Motor neuron (in vitro differentiated cells): ENCODE measurements around the gene DPP8. TPM values are rescaled to one million over a fixed set of nuclear protein-coding genes. Genes with fewer than 3 reads are reported as not detected.

ENCODE experiments used
- ATAC-seq, 8 experiments: fragments of 200-7000 bp; cut with Tn5 transposase; replicated peaks in 6 of 8; 2 replicates each; pipeline ENCODE4 v1.8.0; 2021; ENCODE audit warnings: mild to moderate bottlenecking in 8 of 8, moderate library complexity in 8 of 8
- H3K27ac ChIP-seq, 2 donors: fragments of 250-450 bp; sonication (Bioruptor Pico); 2 replicates each; pipeline ENCODE4 v1.9.0; 2021; ENCODE audit warnings: antibody characterized with exemption in 2 of 2, mild to moderate bottlenecking in 2 of 2, moderate library complexity in 1 of 2
- H3K4me1 ChIP-seq, 2 donors: fragments of 250-450 bp; sonication (Bioruptor Pico); replicated peaks in 1 of 2; 2 replicates each; pipeline ENCODE4 v1.6.1; 2021; ENCODE audit warnings: antibody characterized with exemption in 2 of 2, mild to moderate bottlenecking in 2 of 2, moderate library complexity in 1 of 2
- H3K4me3 ChIP-seq, 5 donors: fragments of 250-450 bp; sonication (Bioruptor Pico); 2 replicates each; pipeline ENCODE4 v1.9.0; 2021; ENCODE audit warnings: antibody characterized with exemption in 5 of 5, mild to moderate bottlenecking in 5 of 5, moderate library complexity in 4 of 5
- WGBS, 10 experiments: fragments of 450-650 bp; shearing (Covaris generic); methylation state at CpG; one replicate each; pipeline ENCODE4 v1.0.0; 2022; 5-methylcytosine and 5-hydroxymethylcytosine counted together
- in situ Hi-C, 9 experiments: fragments of 400-800 bp; cut with MboI; loops; one replicate each; pipeline ENCODE4 v1.15.0; 2021; ENCODE audit warnings: low sequenced_read_pairs in 9 of 9, low pct_unique_long_range_greater_than_20kb in 2 of 9; ENCODE audit not compliant: unreplicated experiment in 9 of 9
- total RNA-seq, 8 experiments: library from RNA; unstranded; fragments of 300-600 nt; gene quantifications; 2 replicates each; pipeline versions ENCODE4 v1.2.3 to v1.2.4, GENCODE V29; 2022

DPP8 gene
- total RNA-seq, 8 experiments from 2014 or later, result 18.4 to 42.8 (median 24.7) TPM

- no peak for ATAC-seq
- no peak overlapping the region for H3K27ac ChIP-seq
- H3K4me1 ChIP-seq, result no peaks in the 10 kb centered on the region
- H3K4me3 ChIP-seq, result no peak overlapping the region
- in situ Hi-C loops, result no loop called here
Observed at GRCh38 chr15:65450556-65450955, 66.9 kb downstream of the DPP8 start.

GRCh38 chr15:65447145-65447544 is 70.3 kb downstream of the DPP8 start:
- ATAC-seq, result no peak
- no peak overlapping the region for H3K4me3 ChIP-seq
- 64 to 100% (median 91%) methylated on average over 1 to 2 of the region's 2 CpGs; no CpG with 5 or more reads in 2 of the 10 experiments for WGBS, 10 experiments
- H3K27ac ChIP-seq, result no peak overlapping the region
- in situ Hi-C loops, result no loop called here
- H3K4me1 ChIP-seq, result no peaks in the 10 kb centered on the region

DNA sequence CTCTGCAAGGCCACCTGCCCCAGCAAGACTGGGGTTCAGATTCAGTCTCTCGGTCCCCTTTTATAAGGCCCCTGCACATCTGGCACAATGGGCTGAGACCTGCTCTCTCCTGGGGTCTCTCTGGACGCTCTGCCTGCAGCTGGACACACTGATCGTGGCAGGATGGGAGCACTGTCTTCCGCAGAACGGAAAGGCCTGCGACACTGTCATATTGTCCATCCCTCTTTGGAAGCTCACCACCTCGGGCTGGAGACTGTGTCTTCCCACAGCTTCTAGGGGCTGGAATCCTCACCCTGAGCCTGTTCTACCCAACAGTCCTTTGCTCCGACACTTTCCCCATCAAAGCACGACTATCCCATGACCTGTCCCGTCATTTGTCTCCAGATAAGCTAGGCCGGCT is 83.3 kb downstream of the DPP8 start:
- WGBS, 10 experiments, result 70 to 100% (median 84%) methylated on average over 1 to 7 of the region's 11 CpGs; no CpG with 5 or more reads in 4 of the 10 experiments
- Histone ChIP-seq H3K4me1 (no peaks in the 10 kb centered on the region), H3K27ac (no peak overlapping the region), H3K4me3 (no peak overlapping the region)
- no peak for ATAC-seq
- in situ Hi-C loops, result no loop called here

DNA sequence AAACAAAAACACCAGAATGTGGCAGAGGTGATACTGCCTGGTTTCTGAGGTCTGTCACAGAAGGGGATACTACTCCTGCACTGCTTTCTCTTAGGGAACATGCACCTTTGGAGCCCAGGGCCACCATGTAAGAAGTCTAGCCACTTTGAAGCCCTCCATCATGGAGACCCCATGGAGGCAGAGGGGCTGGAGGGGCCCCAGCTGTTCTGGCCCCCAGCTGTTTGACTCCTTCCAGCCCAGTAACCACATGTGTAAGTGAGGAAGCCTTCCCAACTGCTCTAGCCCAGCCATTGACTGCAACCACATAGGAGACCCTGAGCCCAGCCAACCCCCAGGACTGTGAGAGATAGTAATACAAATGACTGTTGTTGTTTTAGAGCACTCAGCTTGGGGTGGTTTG is 85.8 kb downstream of the DPP8 start:
- H3K4me3 ChIP-seq, result no peak overlapping the region
- in situ Hi-C loops, result no loop called here
- no peak for ATAC-seq
- H3K27ac ChIP-seq, result no peak overlapping the region
- H3K4me1 ChIP-seq, result no peaks in the 10 kb centered on the region

- 80 to 100% (median 100%) methylated on average over 1 to 2 of the region's 2 CpGs; no CpG with 5 or more reads in 7 of the 10 experiments for WGBS, 10 experiments
- Histone ChIP-seq H3K4me1 (peaks cover under 1 to 6% of the 10 kb centered on the region in 2 donors), H3K4me3 (no peak overlapping the region), H3K27ac (no peak overlapping the region)
- in situ Hi-C loops, result no loop called here
- no peak for ATAC-seq
Observed at GRCh38 chr15:65426216-65426853, 91.2 kb downstream of the DPP8 start.

DNA sequence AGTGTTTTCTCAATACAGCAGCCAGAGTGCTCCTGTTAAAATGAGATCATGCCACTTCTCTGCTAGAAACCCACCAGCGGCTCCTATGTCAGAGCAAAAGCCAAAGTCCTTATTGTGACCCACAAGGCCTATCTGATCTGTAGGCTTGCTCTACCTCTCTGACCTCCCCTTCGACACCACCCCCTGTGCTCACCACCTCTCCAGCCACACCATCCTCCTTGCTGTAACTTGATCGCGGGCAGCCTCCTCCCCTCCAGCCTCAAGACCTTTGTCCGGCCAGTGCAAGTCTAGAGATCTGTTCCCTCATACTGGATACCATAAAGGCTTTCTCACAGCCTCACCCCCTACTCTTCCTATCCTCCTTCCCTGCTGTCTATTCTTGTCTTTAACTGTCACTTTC is 92.8 kb downstream of the DPP8 start:
- ATAC-seq, result no peak
- Histone ChIP-seq H3K4me1 (peaks cover 11 to 17% of the 10 kb centered on the region in 2 donors), H3K4me3 (no peak overlapping the region), H3K27ac (no peak overlapping the region)
- 40 to 96% (median 79%) methylated on average over 1 to 5 of the region's 5 CpGs for WGBS, 10 experiments
- in situ Hi-C loops, result no loop called here

DNA sequence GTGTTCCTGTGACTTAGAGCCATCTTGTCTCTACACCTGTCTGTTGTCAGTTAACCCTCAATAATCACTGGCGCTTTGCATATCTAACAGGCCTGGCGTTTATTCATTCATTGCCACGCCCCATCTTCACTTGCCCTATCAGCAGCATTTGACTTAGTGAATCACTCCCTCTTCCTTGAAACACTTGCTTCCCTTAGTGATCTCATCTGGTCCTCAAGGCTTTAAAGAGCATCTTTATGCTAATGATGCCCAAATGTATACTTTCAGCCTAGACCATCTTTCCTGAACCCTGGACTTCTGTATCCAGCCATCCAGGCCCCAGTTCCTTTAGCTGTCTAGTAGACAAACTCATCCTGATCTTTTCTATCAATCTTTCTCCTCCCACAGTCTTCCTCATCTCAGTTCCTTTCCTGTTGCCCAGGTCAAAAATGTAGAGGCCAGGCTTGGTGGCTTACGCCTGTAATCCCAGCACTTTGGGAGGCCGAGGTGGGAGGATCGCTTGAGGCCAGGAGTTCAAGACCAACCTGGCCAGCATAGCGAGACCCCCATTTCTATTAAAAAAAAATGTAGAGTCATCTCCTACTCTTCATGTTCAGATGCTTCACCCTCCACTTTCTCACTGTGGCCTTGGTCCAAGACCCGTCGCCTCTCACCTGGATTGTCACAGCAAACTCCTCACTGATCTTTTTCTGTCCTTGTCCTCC is 93.4 kb downstream of the DPP8 start:
- WGBS, 10 experiments, result 0 to 97% (median 78%) methylated on average over 1 to 9 of the region's 9 CpGs; no CpG with 5 or more reads in 1 of the 10 experiments
- Histone ChIP-seq H3K27ac (no peak overlapping the region), H3K4me3 (no peak overlapping the region), H3K4me1 (peaks cover 11 to 17% of the 10 kb centered on the region in 2 donors)
- in situ Hi-C loops, result no loop called here
- ATAC-seq, result peak in 2 of 8 experiments; percentile 6 to 7

DNA sequence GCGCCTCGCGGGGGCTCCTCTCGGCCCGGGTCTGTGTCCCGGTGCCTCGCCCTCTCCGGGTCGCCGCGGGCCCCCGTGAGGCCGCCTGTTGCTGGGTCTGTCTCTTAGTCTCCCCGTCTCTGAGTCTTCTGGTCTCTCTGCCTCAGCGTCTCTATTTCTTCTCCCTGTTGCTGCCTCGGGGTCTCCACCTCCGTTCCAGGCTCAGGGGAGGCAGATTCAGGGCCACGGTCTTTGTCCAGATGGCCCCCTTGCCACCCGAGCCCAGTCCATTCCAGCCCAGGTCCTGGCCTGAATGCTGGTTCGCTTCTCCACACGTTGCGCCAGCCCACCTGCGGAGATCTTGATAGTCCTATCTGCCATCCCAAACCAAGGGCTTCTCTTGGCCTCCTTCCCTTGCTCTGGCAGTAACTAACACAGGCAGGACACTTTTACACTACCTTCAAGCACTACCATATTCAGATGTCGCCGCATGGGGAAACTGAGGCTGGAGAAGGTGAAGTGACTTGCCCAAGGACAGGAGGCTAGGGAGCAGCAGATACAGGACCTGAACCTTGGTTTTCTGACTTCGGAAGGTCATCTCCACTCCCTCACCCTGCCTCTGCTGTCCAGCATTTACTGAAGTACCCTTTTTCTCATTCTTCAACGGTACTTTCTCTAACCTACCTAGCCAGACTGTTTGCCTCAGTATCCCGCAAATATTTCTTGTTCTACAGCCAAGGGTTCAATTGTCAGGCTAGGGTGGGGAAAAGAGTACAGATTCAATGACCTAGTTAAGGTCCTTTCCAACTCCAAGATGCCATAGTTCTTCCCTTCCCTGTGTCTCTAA is 94.1 kb downstream of the DPP8 start:
- ATAC-seq, result no peak
- in situ Hi-C loops, result no loop called here
- WGBS, 10 experiments, result 0 to 100% (median 71%) methylated on average over 1 to 21 of the region's 28 CpGs
- H3K4me3 ChIP-seq, result peak overlapping the region; percentile 42 to 73 (median 60)
- H3K4me1 ChIP-seq, result peaks cover 11 to 17% of the 10 kb centered on the region in 2 donors
- H3K27ac ChIP-seq, result peak overlapping the region; percentile 87 to 95

DNA sequence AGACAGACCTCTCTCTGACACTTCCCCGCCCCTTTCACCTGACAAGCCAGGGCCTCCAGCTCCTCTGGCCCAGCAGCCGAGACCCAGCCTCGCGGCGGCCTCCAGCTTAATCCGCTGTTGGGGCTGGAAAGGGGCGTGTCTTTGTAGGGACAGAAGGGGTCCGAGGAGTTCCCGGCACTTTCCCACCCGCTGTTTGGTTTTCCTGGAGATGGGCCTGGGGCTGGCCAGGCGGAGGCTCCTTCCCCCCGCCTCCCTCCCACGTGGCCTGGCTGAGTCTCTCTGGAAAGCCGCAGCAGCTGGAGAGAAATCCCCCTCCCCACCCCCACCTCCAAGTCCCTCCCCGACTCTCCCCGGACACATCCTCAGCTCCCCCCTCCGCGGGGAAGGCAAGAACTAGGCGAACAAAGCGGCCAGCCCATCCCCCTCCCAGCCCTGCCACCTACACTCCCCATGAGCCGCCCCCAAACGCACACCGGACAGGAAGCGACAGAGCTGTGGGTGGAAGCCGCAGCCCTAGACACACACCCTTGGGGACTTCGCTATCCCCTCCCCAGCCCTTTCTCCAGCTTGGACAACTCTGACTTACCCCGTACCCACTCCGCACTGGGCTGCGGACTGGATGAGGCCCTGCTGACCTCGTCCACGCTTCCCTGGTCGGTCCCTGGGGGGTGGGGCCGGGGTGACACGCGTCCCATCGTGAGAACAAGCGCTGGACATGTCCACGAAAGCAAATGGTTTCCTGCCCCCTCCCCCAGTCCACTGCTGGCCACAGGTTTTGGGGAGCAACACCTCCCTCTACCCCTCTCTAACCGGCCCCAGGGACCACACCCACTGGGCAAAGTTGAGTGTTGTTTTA is 95.9 kb downstream of the DPP8 start:
- 0% methylated on average over 1 of the region's 39 CpGs; no CpG with 5 or more reads in 9 of the 10 experiments for WGBS, 10 experiments
- in situ Hi-C loops, result no loop called here
- peaks cover 21 to 28% of the 10 kb centered on the region in 2 donors for H3K4me1 ChIP-seq
- peak overlapping the region; percentile 87 to 95 for H3K27ac ChIP-seq
- peak overlapping the region; percentile 42 to 73 (median 60) for H3K4me3 ChIP-seq
- peak; percentile 30 to 78 (median 72) for ATAC-seq

DNA sequence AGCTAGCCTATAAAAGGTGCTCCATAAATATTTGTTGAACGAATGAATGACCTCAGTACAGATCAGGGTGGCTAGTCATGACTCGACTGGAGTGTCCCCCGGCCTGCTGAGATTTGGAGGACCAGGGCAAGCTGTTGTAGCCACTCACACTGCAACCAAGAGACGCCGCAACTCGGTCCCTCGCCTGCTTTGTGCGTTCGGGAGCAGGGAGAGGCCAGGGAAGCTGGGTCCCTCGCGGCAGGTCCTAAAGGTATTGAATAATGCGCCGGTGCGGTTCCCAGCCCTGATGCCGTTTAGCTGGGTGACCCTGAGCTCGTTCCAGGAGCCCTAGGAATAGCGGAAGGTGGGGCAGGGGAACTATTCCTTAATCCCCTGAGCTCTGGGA is 96.5 kb downstream of the DPP8 start:
- peak in 1 of 8 experiments; percentile 1 for ATAC-seq
- in situ Hi-C loops, result no loop called here
- Histone ChIP-seq H3K4me3 (peak overlapping the region; percentile 42 to 73 (median 60)), H3K27ac (peak overlapping the region; percentile 87 to 95), H3K4me1 (peaks cover 23 to 32% of the 10 kb centered on the region in 2 donors)
- 0 to 32% (median 19%) methylated on average over 2 to 9 of the region's 17 CpGs; no CpG with 5 or more reads in 4 of the 10 experiments for WGBS, 10 experiments

DNA sequence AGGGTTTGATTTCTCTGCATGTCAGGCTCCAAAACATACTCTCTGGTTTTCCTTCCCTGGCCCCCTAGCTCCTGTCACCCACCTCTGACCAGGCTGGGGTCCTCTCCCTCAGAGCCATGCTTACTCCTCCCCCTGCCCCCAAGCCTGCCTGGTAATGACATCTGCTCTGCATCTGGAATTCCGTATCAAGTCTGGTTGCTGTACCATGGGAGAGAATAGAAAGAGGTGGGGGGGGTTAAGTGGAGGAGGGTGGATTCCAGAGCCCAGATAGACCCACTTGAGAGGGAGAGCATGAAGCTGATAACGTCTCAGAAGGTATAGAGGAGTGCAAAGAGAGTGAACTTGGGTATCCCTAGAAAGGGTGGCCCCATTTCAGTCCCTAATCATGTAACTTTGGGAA is 98.9 kb downstream of the DPP8 start:
- no peak overlapping the region for H3K27ac ChIP-seq
- H3K4me3 ChIP-seq, result no peak overlapping the region
- 100% methylated on average over 1 of the region's 2 CpGs; no CpG with 5 or more reads in 8 of the 10 experiments for WGBS, 10 experiments
- no peak for ATAC-seq
- peaks cover 33 to 47% of the 10 kb centered on the region in 2 donors for H3K4me1 ChIP-seq
- in situ Hi-C loops, result no loop called here

DNA sequence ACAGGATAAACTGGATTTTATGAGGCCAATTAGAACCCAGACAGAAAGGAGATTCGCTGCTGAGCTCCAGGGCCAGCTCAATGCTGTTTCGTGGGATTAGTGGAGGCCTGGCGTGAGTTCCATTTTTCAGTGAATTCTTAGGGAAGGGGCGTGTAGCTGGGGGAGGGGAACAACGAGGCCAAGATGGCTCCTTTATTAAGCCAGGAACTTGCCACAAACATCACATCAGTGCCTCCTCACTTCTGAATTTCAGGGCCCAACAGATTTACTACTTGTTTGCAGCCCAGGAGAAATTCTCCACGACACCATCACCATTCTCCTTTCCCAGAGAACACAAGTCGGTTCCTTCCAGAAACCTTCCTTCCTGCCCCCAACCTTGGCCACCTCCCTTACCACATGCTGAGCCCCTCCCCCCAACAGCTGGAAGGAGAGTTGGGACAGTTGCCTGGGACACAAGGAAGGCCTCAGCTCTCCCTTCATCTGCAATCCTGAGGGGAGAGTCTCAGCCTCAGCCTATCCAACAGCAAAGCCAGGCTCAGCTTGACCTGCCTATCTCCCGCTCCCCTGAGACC is 100.6 kb downstream of the DPP8 start:
- 0 to 100% (median 50%) methylated on average over 1 to 3 of the region's 8 CpGs; no CpG with 5 or more reads in 3 of the 10 experiments for WGBS, 10 experiments
- Histone ChIP-seq H3K27ac (peak overlapping the region in 1 of 2 donors; percentile 70), H3K4me1 (peaks cover 40 to 44% of the 10 kb centered on the region in 2 donors), H3K4me3 (no peak overlapping the region)
- peak in 2 of 8 experiments; percentile 2 to 14 for ATAC-seq
- in situ Hi-C loops, result no loop called here
